Neural crest cell (in vitro differentiated cells): Measurements from ENCODE around the gene PEX13. TPM values are rescaled to one million over a fixed set of nuclear protein-coding genes. Genes with fewer than 3 reads are reported as not detected.

ENCODE experiments used
- DNase-seq: peaks from one replicate; pipeline ENCODE4 v3.0.0; 2021; ENCODE audit warnings: low read depth, mixed read lengths, low spot score
- H3K27ac Mint-ChIP-seq: one replicate; pipeline ENCODE4 v1.8.0; 2021; ENCODE audit warnings: mild to moderate bottlenecking, mixed read lengths; ENCODE audit not compliant: unreplicated experiment
- H3K27me3 Mint-ChIP-seq: 2 replicates; pipeline ENCODE4 v1.8.0; 2021; ENCODE audit warnings: low read depth, mild to moderate bottlenecking, mixed read lengths
- H3K36me3 Mint-ChIP-seq: 2 replicates; pipeline ENCODE4 v1.8.0; 2021; ENCODE audit warnings: low read depth, mild to moderate bottlenecking, mixed read lengths
- H3K4me1 Mint-ChIP-seq: 2 replicates; pipeline ENCODE4 v1.8.0; 2021; ENCODE audit warnings: mixed read lengths
- H3K4me3 Mint-ChIP-seq: one replicate; pipeline ENCODE4 v1.8.0; 2021; ENCODE audit warnings: mild to moderate bottlenecking, mixed read lengths
- H3K9me3 Mint-ChIP-seq: 2 replicates; pipeline ENCODE4 v1.8.0; 2021; ENCODE audit warnings: mixed read lengths
- long read RNA-seq: library from polyadenylated mRNA; unstranded; transcript quantifications from one replicate; pipeline ENCODE4 v2.0.0, GENCODE V29; 2020
- total RNA-seq: library from RNA; stranded (reverse); gene quantifications from 2 replicates; pipeline ENCODE4 v1.2.1, GENCODE V29; 2021
- TF ChIP-seq, protein P1 (sequence below): fragments of 200-600 bp; sonication (generic); conservative IDR thresholded peaks from 2 replicates; pipeline ENCODE4 v1.5.0; 2021; ENCODE audit warnings: antibody characterized with exemption, mild to moderate bottlenecking

PEX13 gene, protein sequence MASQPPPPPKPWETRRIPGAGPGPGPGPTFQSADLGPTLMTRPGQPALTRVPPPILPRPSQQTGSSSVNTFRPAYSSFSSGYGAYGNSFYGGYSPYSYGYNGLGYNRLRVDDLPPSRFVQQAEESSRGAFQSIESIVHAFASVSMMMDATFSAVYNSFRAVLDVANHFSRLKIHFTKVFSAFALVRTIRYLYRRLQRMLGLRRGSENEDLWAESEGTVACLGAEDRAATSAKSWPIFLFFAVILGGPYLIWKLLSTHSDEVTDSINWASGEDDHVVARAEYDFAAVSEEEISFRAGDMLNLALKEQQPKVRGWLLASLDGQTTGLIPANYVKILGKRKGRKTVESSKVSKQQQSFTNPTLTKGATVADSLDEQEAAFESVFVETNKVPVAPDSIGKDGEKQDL
- total RNA-seq = 25.2 and 26.9 TPM in 2 replicates
- long read RNA-seq, full-length matches to known transcripts = 48 of 65 reads
- long read RNA-seq, partial matches to known transcripts = 9 of 65 reads
- long read RNA-seq, other reads (novel, unspliced or antisense) = 8 of 65 reads

DNA sequence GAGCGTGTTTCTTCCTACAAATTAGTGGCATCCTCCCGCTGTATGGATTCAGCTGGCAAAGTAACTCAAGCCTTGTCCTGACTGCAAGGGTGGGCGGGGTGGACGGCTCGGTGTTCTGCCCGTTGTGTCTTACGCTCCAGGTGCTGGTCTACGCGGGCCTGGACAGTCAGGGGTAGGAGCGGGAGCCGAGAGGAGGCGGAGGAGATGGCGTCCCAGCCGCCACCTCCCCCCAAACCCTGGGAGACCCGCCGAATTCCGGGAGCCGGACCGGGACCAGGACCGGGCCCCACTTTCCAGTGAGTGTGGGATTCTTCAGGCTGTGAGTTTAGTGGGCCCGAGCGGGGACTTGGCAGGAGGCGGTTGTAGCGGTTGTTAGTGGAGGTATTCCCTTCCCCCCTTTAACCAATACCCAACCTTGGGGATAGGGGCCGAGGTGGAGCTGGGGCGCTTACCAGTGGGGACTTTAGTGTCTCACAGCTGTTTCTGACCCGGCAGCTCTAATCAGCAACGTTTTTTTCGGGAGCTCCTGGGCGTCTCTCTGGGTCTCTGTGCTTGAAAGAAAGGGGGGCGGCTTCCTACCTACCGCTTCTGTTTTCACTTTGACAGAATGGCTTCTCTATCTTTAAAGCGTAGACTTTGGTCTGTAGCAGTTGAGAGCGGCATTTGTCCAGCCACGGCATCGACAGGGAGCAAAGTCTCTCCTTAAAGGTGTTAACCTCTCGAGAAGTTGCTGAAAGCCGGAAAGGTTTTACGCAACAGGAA is at the start of gene PEX13, which contains the start of gene PUS10:
TSS of gene PEX13 (plus strand) at position 165 of the 762 bp plus-strand sequence. CDS start at position 205, 40 bp downstream.
TSS of gene PUS10 (minus strand) at position 700 of the 762 bp plus-strand sequence. CDS start 6,365 bp downstream, outside the sequence.
- peaks cover 14% of the 10 kb centered on the region for H3K36me3 Mint-ChIP-seq
- H3K27me3 Mint-ChIP-seq = no peaks in the 10 kb centered on the region
- H3K4me1 Mint-ChIP-seq = peaks cover 31% of the 10 kb centered on the region
- peaks cover 3% of the 10 kb centered on the region for H3K9me3 Mint-ChIP-seq
- peak; percentile 4 for DNase-seq
- TF ChIP-seq, protein P1, sequence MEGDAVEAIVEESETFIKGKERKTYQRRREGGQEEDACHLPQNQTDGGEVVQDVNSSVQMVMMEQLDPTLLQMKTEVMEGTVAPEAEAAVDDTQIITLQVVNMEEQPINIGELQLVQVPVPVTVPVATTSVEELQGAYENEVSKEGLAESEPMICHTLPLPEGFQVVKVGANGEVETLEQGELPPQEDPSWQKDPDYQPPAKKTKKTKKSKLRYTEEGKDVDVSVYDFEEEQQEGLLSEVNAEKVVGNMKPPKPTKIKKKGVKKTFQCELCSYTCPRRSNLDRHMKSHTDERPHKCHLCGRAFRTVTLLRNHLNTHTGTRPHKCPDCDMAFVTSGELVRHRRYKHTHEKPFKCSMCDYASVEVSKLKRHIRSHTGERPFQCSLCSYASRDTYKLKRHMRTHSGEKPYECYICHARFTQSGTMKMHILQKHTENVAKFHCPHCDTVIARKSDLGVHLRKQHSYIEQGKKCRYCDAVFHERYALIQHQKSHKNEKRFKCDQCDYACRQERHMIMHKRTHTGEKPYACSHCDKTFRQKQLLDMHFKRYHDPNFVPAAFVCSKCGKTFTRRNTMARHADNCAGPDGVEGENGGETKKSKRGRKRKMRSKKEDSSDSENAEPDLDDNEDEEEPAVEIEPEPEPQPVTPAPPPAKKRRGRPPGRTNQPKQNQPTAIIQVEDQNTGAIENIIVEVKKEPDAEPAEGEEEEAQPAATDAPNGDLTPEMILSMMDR = no peak
- peak within 1 kb of the TSS; percentile 99 for H3K4me3 Mint-ChIP-seq
- peak within 1 kb of the TSS; percentile 99 for H3K27ac Mint-ChIP-seq

DNA sequence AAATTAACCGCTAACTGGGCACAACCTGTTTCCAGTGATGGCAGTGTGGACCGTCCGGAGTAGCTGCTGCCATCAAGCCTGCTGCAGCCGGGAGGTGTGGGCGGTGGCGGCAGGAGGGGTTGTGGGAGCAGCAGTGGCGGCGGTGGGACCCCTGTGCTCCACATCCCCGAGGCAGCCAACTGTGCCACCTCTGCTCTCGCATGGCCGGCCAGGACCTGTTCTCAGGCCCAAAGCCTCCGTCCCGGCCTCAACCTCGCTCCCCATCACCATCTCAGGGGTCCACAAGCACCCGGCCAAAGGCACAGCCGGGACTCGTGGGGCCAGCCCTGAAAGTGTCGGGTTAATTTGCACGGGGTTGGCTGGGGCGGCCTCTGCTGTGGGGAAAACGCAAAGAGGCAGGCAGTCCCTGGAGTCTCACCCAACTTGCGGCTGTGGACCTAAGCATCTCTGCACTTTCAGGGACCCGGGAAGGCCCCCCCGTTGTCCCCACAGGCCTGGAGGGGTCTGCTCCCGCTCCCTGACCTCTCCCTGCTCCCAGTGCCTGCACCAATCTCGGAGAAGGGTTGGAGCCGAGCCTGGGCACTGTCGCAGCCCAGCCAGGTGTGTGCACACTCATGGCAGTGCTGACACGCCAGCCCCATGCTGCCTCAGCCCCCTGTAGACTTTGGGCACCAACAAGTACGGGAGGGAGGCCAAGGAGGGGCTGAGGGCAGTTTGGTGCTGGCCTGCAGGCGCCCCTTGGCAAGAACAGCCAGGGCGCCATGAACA is 44.4 kb upstream of the PEX13 start:
- H3K27me3 Mint-ChIP-seq = no peaks in the 10 kb centered on the region
- no peak overlapping the region for H3K27ac Mint-ChIP-seq
- no peaks in the 10 kb centered on the region for H3K9me3 Mint-ChIP-seq
- H3K36me3 Mint-ChIP-seq = no peaks in the 10 kb centered on the region
- DNase-seq = no peak
- TF ChIP-seq, protein P1 = no peak
- peaks cover 4% of the 10 kb centered on the region for H3K4me1 Mint-ChIP-seq
- no peak overlapping the region for H3K4me3 Mint-ChIP-seq

DNA sequence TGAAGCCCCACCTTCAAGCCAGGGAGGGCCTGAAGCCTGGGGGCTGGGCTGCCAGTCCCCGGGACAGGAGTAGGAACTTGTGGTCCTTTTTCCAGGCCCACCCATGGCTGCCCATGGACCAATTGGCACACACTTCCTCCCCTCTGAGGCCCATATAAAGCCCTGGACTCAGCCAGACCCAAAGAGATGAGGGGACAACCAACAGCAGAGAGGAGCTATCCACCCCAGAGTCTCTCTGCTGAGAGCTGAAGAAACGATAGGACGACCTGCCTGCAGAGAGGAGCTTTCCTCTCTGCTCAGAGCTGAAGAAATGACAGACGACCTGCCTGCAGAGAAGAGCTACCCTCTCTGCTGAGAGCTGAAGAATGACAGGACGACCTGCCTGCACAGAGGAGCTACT is 43.8 kb upstream of the PEX13 start:
- H3K4me3 Mint-ChIP-seq = no peak overlapping the region
- H3K27me3 Mint-ChIP-seq = no peaks in the 10 kb centered on the region
- TF ChIP-seq, protein P1 = no peak
- no peak overlapping the region for H3K27ac Mint-ChIP-seq
- DNase-seq = no peak
- H3K9me3 Mint-ChIP-seq = no peaks in the 10 kb centered on the region
- H3K4me1 Mint-ChIP-seq = peaks cover 4% of the 10 kb centered on the region
- H3K36me3 Mint-ChIP-seq = no peaks in the 10 kb centered on the region

DNA sequence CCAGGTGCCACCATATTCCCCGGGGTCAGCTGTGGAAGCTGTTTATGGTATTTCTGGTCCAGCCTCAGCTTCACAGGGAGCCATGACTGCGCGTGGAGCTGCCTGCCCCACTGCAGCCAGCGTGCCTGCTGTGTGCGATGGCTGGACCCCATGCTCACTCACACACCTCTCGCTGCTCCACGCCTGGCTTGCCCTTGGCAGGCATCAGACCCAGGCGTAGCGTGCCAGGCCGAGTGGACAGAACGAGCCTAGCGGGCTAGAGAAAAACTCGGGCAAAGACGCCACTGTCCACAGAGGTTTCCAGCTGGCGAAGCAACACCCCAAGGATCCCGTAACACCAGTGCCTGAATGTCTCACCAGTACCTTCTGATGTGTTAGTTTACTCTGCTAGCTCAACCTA is 42.9 kb upstream of the PEX13 start:
- Mint-ChIP-seq H3K27me3 (no peaks in the 10 kb centered on the region), H3K4me3 (no peak overlapping the region), H3K4me1 (peaks cover 4% of the 10 kb centered on the region), H3K36me3 (no peaks in the 10 kb centered on the region), H3K27ac (peak overlapping the region; percentile 6), H3K9me3 (no peaks in the 10 kb centered on the region)
- TF ChIP-seq, protein P1 = no peak
- no peak for DNase-seq
